T-helper 2 cell treated with Interferon-gamma antibody and Interleukin-4, amounts not matched to agents 5 μg/mL and 100 μg/mL, for 36 hours (primary cell): ENCODE data around the gene DCP1A.
"Not testable (repeated sequence)": the region's sequence is repeated elsewhere in the genome, so short reads cannot be mapped to it uniquely, and the experiment has no call there.

ENCODE experiments used
- DNase-seq: peaks from one replicate; pipeline ENCODE4 v3.0.0; 2021; ENCODE audit warnings: low spot score
- H3K27ac Mint-ChIP-seq: one replicate; pipeline ENCODE4 v1.8.0; 2021; ENCODE audit warnings: mild to moderate bottlenecking, mixed read lengths
- H3K27me3 Mint-ChIP-seq: one replicate; pipeline ENCODE4 v1.8.0; 2021; ENCODE audit warnings: low read depth, mixed read lengths
- H3K36me3 Mint-ChIP-seq: one replicate; pipeline ENCODE4 v1.8.0; 2021; ENCODE audit warnings: low read depth, mixed read lengths
- H3K4me1 Mint-ChIP-seq: one replicate; pipeline ENCODE4 v1.8.0; 2021; ENCODE audit warnings: low read depth, mixed read lengths
- H3K4me3 Mint-ChIP-seq: one replicate; pipeline ENCODE4 v1.8.0; 2022; ENCODE audit warnings: mild to moderate bottlenecking, moderate library complexity, mixed read lengths
- H3K9me3 Mint-ChIP-seq: one replicate; pipeline ENCODE4 v1.8.0; 2021; ENCODE audit warnings: mixed read lengths

DCP1A gene

DNA sequence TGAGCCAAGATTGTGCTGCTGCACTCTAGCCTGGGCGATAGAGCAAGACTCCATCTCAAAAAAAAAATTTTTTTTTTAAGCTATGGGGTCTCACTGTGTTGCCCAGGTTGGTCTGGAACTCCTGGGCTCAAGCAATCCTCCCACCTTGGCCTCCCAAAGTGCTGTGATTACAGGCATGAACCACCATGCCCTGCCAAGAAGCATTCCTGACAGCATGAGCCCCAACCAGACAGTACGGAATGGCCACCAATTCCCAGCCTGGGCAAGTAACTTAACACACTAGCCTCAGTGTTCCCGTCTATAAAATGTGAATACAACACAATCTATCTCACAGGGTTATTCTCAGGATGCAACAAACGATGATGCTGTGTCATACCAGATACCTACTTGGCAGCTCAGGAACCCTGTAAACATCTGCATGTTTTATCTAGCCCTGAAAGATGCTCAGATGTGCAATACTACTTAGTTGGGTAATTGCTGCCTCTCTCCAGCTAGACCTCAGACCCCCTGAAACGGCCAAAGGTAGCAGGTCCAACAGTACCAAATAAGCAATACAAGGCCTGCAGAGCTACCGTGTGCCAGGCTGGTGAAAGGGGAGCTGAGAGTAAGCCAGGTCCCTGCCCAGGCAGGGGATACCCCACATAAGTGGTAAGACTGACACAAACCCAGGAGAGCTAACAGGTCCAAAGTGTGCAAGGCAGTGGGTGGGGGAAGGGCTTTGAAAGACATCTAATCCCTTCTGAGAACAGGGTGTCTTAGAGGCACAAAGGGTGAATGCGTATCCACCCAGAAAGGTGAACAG lies 93.4 kb downstream of the DCP1A start:
- Mint-ChIP-seq H3K36me3 (peaks cover 10% of the 10 kb centered on the region), H3K9me3 (no peaks in the 10 kb centered on the region), H3K4me3 (peak overlapping the region; percentile 94), H3K27me3 (peaks cover 2% of the 10 kb centered on the region), H3K4me1 (peaks cover 43% of the 10 kb centered on the region), H3K27ac (peak overlapping the region; percentile 82)
- DNase-seq, result no peak

DNA sequence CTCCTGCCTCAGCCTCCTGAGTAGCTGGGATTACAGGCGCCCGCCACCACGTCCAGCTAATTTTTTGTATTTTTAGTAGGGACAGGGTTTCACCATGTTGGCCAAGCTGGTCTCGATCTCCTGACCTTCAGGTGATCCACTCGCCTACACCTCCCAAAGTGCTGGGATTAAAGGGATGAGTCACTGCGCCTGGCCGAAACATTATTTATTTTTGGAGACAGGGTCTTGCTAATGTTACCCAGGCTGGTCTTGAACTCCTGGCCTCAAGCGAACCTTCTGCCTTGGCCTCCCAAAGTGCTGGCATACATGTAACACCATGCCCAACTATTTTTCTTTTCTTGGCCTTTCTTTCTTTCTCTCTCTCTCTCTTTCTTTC lies 94.4 kb downstream of the DCP1A start:
- Mint-ChIP-seq H3K27ac (peak overlapping the region; percentile 81), H3K4me1 (peaks cover 49% of the 10 kb centered on the region), H3K4me3 (peak overlapping the region; percentile 94)
- not testable (repeated sequence) for H3K9me3 Mint-ChIP-seq, DNase-seq, H3K27me3 Mint-ChIP-seq, H3K36me3 Mint-ChIP-seq

DNA sequence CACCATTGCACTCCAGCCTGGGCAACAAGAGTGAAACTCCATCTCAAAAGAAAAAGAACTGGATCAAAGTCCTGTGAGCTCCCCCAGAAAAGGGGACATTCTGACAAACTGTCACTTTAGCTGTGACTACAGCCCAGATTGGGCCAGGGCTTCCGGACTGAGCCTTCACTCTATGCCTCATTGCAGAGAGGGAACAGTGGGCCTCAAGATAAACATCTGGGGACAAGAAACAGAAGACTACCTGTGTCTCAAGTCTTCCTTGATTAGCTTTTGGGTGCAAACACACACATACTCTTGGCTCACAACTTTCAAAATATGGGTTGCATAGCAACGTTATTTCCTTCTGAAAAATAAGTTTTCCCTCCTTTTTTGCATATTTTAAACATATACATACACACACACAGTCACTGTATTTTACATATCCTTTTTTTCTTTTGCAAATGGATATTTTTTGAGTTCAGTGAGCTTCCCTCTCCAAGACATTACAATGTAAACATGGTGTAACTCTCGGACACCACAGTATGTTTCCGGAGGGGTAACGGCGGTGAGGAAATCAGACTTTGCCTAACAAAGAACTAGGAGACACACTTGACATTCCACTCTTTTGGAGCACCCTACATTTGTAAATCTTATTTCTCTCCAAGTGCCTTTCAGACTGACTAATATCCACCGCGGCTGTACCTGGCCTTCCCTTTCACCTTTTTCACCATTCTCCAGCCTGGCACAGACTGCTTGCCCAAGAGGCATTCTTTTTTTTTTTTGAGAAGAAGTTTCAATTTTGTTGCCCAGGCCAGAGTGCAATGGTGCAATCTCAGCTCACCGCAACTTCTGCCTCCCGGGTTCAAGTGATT lies 95.0 kb downstream of the DCP1A start:
- no peak for DNase-seq
- Mint-ChIP-seq H3K9me3 (no peaks in the 10 kb centered on the region), H3K4me1 (peaks cover 53% of the 10 kb centered on the region), H3K27ac (peak overlapping the region; percentile 72), H3K27me3 (no peaks in the 10 kb centered on the region), H3K36me3 (peaks cover 11% of the 10 kb centered on the region), H3K4me3 (peak overlapping the region; percentile 94)

DNA sequence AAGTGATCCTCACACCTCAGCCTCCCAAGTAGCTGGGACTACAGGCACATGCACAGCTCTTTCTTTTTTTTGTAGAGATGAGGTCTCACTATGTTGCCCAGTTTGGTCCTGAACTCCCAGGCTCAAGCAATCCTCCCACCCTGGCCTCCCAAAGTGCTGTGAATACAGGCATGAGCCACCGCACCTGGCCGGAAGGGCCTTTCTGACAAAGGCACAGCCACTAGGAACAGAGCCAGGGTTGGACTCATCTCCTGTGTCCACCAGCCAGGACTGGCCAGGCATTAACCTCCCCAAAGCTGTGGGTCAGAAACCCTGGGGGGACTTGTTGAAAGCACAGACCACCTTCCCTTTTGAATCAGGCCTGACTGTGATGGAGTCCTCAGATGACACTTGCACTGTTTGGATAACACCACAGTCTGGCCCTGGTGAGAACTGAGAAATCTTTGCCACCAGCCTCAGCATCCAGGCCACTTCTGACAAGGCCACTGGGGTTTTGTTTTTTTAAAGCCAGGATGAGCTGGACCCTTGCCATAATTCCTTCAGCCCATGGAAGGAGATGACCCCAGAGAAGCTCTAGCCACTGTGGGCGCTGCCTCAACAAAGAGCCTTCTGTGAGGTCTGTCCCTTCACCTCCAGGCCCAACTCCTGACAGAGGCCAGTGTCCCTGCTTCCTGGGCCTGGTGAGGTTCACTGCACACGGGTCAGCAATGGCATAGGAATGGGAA lies 96.3 kb downstream of the DCP1A start:
- Mint-ChIP-seq H3K27me3 (no peaks in the 10 kb centered on the region), H3K4me3 (peak overlapping the region; percentile 94), H3K9me3 (no peaks in the 10 kb centered on the region), H3K27ac (peak overlapping the region; percentile 72), H3K4me1 (peaks cover 51% of the 10 kb centered on the region), H3K36me3 (peaks cover 15% of the 10 kb centered on the region)
- no peak for DNase-seq

DNA sequence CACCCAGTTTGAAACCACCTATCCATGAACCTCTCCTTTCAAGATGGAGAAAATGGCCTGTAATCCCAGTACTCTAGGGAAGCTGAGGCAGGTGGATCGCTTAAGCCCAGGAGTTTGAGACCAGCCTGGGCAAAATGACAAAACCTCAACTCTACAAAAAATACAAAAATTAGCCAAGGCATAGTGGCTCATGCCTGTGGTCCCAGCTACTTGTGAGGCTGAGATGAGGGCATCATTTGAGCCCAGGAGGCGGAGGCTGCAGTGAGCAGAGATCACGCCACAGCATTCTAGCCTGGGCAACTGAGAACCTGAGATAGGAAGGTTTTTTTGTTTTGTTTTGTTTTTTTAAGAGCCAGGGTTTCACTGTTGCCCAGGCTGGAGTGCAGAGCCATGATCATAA lies 96.9 kb downstream of the DCP1A start:
- peak overlapping the region; percentile 58 for H3K27ac Mint-ChIP-seq
- peaks cover 52% of the 10 kb centered on the region for H3K4me1 Mint-ChIP-seq
- H3K9me3 Mint-ChIP-seq, result no peaks in the 10 kb centered on the region
- peaks cover 15% of the 10 kb centered on the region for H3K36me3 Mint-ChIP-seq
- no peak for DNase-seq
- H3K27me3 Mint-ChIP-seq, result no peaks in the 10 kb centered on the region
- no peak overlapping the region for H3K4me3 Mint-ChIP-seq

DNA sequence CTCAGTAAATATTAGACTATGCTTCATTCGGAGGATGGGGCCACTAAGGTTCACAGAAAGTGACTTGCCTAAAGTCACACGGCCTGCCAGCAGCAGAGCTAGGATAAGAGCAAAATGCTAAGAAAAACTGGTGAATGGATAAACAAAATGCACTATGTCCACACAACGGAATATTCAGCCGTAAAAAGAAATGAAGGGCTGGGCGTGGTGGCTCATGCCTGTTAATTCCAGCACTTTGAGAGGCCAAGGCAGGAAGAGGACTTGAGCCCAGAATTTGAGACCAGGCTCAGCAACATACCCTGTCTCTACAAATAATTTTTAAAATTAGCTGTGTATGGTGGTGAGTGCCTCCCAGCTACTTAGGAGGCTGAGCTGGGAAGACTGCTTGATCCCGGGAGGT lies 99.2 kb downstream of the DCP1A start:
- Mint-ChIP-seq H3K27ac (no peak overlapping the region), H3K27me3 (no peaks in the 10 kb centered on the region), H3K36me3 (peaks cover 12% of the 10 kb centered on the region), H3K4me1 (peaks cover 38% of the 10 kb centered on the region), H3K9me3 (no peaks in the 10 kb centered on the region), H3K4me3 (no peak overlapping the region)
- no peak for DNase-seq

DNA sequence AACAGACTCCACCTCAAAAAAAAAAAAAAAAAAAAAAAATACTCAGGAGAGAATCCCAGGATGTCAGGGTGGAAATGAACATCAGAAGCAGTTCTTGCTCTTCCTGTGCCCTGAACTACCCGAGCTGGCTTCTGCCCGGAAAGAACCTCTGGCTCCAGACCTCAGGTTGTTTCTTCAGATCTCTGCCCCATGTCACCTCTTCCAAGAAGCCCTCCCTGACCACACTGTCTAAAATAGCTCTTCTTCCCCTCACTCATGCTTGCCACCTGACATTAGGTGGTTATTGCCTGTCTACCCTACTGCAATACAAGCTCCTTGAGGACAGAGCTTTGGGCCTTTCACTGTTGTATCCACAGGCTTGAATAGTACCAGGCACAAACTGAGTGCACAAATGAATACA lies 99.7 kb downstream of the DCP1A start:
- peaks cover 36% of the 10 kb centered on the region for H3K4me1 Mint-ChIP-seq
- no peak for DNase-seq
- H3K36me3 Mint-ChIP-seq, result peaks cover 11% of the 10 kb centered on the region
- H3K27me3 Mint-ChIP-seq, result no peaks in the 10 kb centered on the region
- no peak overlapping the region for H3K27ac Mint-ChIP-seq
- H3K4me3 Mint-ChIP-seq, result no peak overlapping the region
- H3K9me3 Mint-ChIP-seq, result no peaks in the 10 kb centered on the region

DNA sequence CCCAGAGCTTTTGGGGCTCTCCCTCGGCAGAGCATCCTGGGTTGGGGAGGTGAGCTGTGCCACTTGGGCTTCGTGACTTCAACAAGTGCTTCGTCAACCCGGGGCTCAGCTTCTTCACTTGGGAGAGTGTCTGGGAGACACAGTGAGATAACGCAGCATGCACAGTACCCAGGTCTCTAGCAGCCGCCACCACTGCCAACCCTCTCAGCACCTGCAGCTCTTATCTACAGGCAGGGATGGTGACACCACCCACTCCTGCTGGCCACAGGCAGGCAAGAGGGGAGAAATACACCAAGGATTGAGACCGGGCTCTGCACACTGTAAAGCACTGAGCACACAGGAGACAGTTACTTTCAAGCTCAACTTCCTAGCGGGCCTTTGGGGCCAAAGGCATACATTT lies 103.1 kb downstream of the DCP1A start:
- no peaks in the 10 kb centered on the region for H3K27me3 Mint-ChIP-seq
- no peaks in the 10 kb centered on the region for H3K9me3 Mint-ChIP-seq
- peaks cover 21% of the 10 kb centered on the region for H3K36me3 Mint-ChIP-seq
- no peak overlapping the region for H3K4me3 Mint-ChIP-seq
- no peak overlapping the region for H3K27ac Mint-ChIP-seq
- peaks cover 13% of the 10 kb centered on the region for H3K4me1 Mint-ChIP-seq
- no peak for DNase-seq

DNA sequence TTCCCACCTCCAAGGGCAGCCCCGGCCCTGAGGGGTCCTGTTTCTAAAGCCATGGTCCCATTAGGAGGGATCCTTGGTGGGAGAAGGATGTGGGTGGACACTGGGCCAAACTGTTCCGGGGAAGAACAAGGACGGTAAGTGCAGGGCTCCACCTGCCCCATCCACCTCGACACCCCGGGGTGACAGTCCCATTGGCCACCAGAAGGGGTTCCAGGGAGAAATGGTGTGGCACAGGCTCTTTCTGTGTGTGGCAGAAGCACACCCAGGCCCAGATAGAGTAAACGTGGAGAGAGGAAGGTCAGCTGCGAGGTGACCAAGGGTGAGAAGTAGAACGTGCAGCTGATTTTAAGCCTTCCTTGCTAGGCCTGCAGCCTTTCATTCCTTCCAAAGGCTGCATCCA lies 103.6 kb downstream of the DCP1A start:
- Mint-ChIP-seq H3K9me3 (no peaks in the 10 kb centered on the region), H3K4me3 (no peak overlapping the region), H3K4me1 (peaks cover 13% of the 10 kb centered on the region), H3K36me3 (peaks cover 23% of the 10 kb centered on the region), H3K27me3 (no peaks in the 10 kb centered on the region), H3K27ac (no peak overlapping the region)
- DNase-seq, result no peak

DNA sequence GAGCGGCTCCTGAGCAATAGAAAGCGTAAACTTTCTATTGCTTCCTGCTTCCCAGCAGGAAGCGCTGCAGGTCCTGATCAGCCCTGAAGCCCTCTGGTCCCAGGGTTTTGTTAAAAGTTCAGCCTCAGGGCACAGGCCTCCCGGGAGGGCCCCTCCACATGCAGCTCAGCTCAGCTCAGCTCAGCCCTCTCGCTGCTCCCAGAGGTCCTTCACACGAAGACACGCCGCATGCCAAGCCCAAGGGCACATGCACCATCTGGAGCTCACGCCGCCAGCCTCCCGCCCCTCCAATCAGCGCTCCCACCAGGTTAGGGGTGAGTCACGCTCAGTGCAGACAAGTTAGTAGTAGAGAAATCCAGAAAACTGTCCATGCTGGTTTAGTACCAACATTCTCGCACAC lies 104.2 kb downstream of the DCP1A start:
- H3K4me3 Mint-ChIP-seq, result no peak overlapping the region
- DNase-seq, result no peak
- peaks cover 9% of the 10 kb centered on the region for H3K4me1 Mint-ChIP-seq
- H3K36me3 Mint-ChIP-seq, result peaks cover 25% of the 10 kb centered on the region
- no peaks in the 10 kb centered on the region for H3K27me3 Mint-ChIP-seq
- H3K27ac Mint-ChIP-seq, result no peak overlapping the region
- H3K9me3 Mint-ChIP-seq, result no peaks in the 10 kb centered on the region

DNA sequence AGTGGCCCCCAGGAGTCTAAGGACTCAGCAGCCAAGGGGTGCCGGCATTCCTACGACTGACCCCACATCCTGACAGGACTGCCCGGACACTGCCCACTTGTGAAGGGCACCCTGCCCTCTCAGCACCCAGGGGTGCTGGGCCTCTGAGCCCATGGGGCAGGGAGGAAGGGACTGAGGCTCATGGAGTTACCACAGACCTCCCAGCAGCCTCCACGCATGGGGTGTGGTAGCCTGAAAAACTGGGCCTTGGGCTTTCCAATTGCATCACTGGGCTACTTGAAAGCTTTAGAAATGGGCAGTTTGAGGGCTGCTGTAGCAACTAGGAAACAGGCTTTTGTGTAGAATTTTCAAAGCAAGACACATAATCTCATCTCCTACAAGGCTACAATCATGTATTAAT lies 104.7 kb downstream of the DCP1A start:
- H3K9me3 Mint-ChIP-seq, result no peaks in the 10 kb centered on the region
- DNase-seq, result no peak
- peaks cover 4% of the 10 kb centered on the region for H3K4me1 Mint-ChIP-seq
- no peak overlapping the region for H3K4me3 Mint-ChIP-seq
- no peaks in the 10 kb centered on the region for H3K27me3 Mint-ChIP-seq
- H3K27ac Mint-ChIP-seq, result no peak overlapping the region
- peaks cover 26% of the 10 kb centered on the region for H3K36me3 Mint-ChIP-seq

DNA sequence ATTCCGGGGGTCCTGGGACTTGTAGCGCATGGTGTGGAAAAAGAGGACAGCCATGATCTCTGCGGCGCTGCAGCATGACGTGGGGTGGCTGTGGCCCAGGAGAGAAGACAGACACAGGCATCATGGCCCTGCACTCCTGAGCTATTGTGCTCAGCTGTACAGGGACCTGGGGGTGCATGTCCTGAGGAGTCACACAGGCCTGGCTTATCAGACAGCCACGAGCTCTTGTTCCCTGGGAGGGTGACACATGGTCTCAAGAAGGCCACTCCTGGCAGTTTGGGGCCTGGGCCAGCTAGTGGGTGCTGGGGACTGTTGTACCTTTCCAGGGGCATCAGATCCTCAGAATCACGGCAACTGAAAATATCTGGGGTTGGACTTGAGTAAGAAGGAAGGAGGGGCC lies 105.2 kb downstream of the DCP1A start:
- Mint-ChIP-seq H3K9me3 (no peaks in the 10 kb centered on the region), H3K4me1 (peaks cover 3% of the 10 kb centered on the region), H3K36me3 (peaks cover 26% of the 10 kb centered on the region), H3K4me3 (no peak overlapping the region), H3K27ac (no peak overlapping the region), H3K27me3 (no peaks in the 10 kb centered on the region)
- no peak for DNase-seq

DNA sequence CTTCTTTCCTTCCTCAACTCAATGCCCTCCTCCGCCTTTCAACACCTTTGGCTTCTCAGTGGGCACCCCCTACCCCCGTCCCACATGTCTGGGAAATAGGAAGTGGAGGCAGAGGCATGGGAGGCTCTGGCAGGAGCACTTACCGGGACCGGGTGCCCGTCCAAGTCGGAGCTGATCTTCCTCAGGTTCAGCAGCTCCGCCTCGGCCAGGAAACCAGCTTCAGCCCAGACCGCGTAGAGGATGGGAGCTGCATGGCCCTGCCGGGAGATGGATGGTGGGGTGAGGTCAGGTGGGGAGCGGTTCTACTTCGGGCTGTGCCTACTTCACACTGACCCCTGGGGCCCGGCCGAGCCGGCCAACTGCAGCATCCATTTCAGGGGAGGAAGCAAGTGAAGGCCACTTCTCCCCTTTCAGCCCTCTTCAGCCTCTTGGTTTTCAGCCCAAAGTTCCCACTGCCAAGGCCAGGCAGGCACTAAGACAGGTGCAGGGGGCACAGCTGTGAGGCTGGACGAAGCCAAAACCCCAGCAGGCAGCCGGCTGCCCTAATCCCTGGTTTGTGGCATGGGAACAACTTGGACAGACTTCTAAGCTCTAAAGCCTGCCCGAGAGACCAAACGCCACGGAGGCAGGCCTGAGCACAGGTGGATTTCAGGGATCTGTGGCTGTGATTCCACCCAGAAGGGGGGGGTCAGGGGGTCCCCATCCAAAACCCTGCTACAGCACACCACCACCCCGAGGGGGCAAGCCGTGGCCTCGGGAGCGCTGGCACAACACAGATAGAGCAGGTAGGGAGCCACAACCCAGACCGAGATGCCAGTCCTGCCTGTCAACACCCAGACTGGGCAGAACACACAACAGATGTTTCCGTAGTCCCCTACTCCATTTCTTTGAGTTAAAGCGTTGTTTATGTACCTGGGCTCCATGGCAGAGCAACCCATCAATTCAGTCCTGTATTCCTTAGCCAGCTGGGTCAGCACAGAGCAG lies 106.1 kb downstream of the DCP1A start:
- Mint-ChIP-seq H3K4me1 (peaks cover 6% of the 10 kb centered on the region), H3K4me3 (no peak overlapping the region), H3K27me3 (no peaks in the 10 kb centered on the region), H3K36me3 (peaks cover 28% of the 10 kb centered on the region), H3K9me3 (no peaks in the 10 kb centered on the region), H3K27ac (no peak overlapping the region)
- no peak for DNase-seq
